Adrenal gland (tissue), 12 donors: ENCODE measurements around the gene MINDY3. TPM values are rescaled to one million over a fixed set of nuclear protein-coding genes. Genes with fewer than 3 reads are reported as not detected.
"Not testable (repeated sequence)": the region's sequence is repeated elsewhere in the genome, so short reads cannot be mapped to it uniquely, and the experiment has no call there.

Experiments used
- DNase-seq, 7 donors: peaks; one replicate each; pipeline ENCODE4 v3.0.0-alpha.2; 2019 to 2020
- H3K27ac ChIP-seq, 5 donors: fragments of 200-600 bp; sonication (generic) in 4 of 5; 1 replicate in 3 of 5; 2 replicates in 2 of 5; pipeline versions ENCODE4 v1.5.1 to v1.8.0; 2016 to 2020; ENCODE audit warnings: mild to moderate bottlenecking in 1 of 5
- H3K27me3 ChIP-seq: fragments of 200-600 bp; 2 replicates; pipeline ENCODE4 v1.8.0; 2021
- H3K36me3 ChIP-seq, 2 donors: fragments of 200-600 bp; replicated peaks in 1 of 2; 1 replicate in 1 of 2; 2 replicates in 1 of 2; pipeline versions ENCODE4 v1.5.1 to v1.8.0; 2018 to 2022
- H3K4me1 ChIP-seq, 2 donors: fragments of 200-600 bp; replicated peaks in 1 of 2; 1 replicate in 1 of 2; 2 replicates in 1 of 2; pipeline versions ENCODE4 v1.5.1 to v1.8.0; 2018 to 2021
- H3K4me3 ChIP-seq, 4 donors: fragments of 200-600 bp; sonication (generic) in 3 of 4; one replicate each; pipeline ENCODE4 v1.5.1; 2016 to 2018
- H3K9me3 ChIP-seq, 3 donors: fragments of 200-600 bp; sonication (generic) in 1 of 3; replicated peaks in 1 of 3; 1 replicate in 2 of 3; 2 replicates in 1 of 3; pipeline versions ENCODE4 v1.5.1 to v1.8.0; 2016 to 2021
- CTCF ChIP-seq, 6 experiments: fragments of 450-650 bp in 4 of 6; fragments of 200-600 bp in 2 of 6; sonication (generic) in 1 of 6; IDR thresholded peaks; 1 replicate in 5 of 6; 2 replicates in 1 of 6; pipeline versions ENCODE4 v1.5.1 to v1.8.0; 2016 to 2021; ENCODE audit warnings: antibody characterized with exemption in 6 of 6, mild to moderate bottlenecking in 2 of 6, moderate library complexity in 1 of 6
- POLR2A ChIP-seq, 2 donors: fragments of 450-650 bp; IDR thresholded peaks; one replicate each; pipeline ENCODE4 v1.6.1; 2017; ENCODE audit warnings: antibody characterized with exemption in 2 of 2, mild to moderate bottlenecking in 2 of 2, moderate library complexity in 1 of 2
- WGBS, 4 donors: extraction: QIAGEN DNeasy Blood & Tissue Kit in 2 of 4; methylation state at CpG; one replicate each; pipeline versions ENCODE4 v1.1.5 to v1.1.7; 2013 to 2017; 5-methylcytosine and 5-hydroxymethylcytosine counted together
- intact Hi-C, 2 donors: fragments of 100-400 bp; cut with DNase I; formaldehyde crosslinking; loops; one replicate each; pipeline versions ENCODE4 v1.14.1 to v1.15.0; 2022 to 2023
- polyA plus RNA-seq, 3 donors: library from polyadenylated mRNA; stranded (reverse); fragments of 200-250 nt in 2 of 3; fragments of 350-450 nt in 1 of 3; fragmentation: Illumina TruSeq in 1 of 3; extraction: RNeasy Lipid Tissue Mini Kit (QIAGEN cat#74804) in 1 of 3; gene quantifications; one replicate each; pipeline ENCODE4 v1.2.3, GENCODE V29; 2013 to 2014
- total RNA-seq, 9 donors: library from RNA; depleted of rRNA in 4 of 9; stranded (reverse); fragments of >200 nt in 4 of 9; fragments of 120-200 nt in 1 of 9; fragmentation: NEBNext Ultra II Directional in 1 of 9; extraction: Animal tissue kit (Norgen Biotek cat#: 25700) in 1 of 9; gene quantifications; one replicate each; pipeline versions ENCODE4 v1.1.0 to v1.2.4, GENCODE V29; 2013 to 2023
- donor health status: healthy with polysubstance abuse.
- donor health status: Bipolar disorder and iron deficiency.
- donor health status: DM: yes; HTN: yes; CAD: no.
- donor health status: DM: no; HTN: no; CAD: no.
- donor health status: DM: no; HTN: no; CAD: no.
- donor health status: DM: yes; HTN: yes; CAD: no.

The MINDY3 gene
- total and polyA plus RNA-seq, 12 donors = 16.7 to 40.3 (median 32.2) TPM

DNA sequence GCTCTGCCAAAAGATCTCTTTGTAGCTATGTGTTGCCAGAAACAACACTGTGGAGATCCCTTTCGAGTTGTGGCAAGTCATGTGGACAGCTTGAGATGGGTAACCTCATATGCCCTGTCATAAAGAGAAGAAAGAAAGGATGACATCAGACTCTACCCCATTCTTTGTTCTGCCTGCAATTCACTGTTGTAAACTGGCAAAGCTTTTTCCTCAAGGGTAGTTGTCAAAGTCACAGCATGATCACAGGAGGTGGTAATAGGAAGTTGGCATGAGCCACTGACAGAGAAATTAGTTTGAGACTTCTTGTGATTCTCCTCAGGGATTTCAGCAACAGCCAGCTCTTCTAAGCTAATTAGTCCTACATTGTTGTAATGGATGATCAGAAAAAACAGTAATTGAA, 19.4 kb upstream of the MINDY3 start:
- TF ChIP-seq POLR2A (IDR thresholded peaks at IDR 0.05) (no peak), CTCF (IDR thresholded peaks at IDR 0.05) (no peak)
- intact Hi-C loops = no loop called here
- Histone ChIP-seq H3K27me3 (no peaks in the 10 kb centered on the region), H3K27ac (no peak overlapping the region), H3K4me1 (no peaks in the 10 kb centered on the region), H3K4me3 (no peak overlapping the region), H3K9me3 (no peaks in the 10 kb centered on the region), H3K36me3 (no peaks in the 10 kb centered on the region)
- DNase-seq = no peak
- 10 to 35% (median 26%) methylated on average over 1 of the region's 1 CpG for WGBS, 4 donors

DNA sequence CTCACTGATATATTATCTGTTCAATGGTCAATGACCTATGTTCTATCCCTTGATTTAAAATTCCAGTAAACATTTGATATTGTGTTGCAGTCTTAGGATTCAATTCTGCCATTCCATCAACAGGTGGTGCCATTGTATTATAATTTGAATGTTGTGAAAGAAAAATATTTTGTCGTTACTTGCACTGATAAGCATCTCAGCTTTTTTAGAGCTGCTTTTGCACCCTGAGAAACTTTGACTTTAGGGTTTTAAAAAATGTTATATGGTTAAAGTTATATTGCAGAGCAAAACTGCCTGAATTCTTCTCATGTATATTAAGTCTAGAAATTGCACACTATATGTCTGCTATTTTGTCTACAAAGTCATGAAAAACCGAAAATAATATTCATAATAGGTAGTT, 18.8 kb upstream of the MINDY3 start:
- 41 to 44% (median 43%) methylated on average over 2 of the region's 2 CpGs for WGBS, 4 donors
- peak; percentile 33 to 70 (median 62) for TF ChIP-seq CTCF (IDR thresholded peaks at IDR 0.05)
- no peak for TF ChIP-seq POLR2A (IDR thresholded peaks at IDR 0.05)
- Histone ChIP-seq H3K9me3 (no peaks in the 10 kb centered on the region), H3K36me3 (no peaks in the 10 kb centered on the region), H3K27ac (no peak overlapping the region), H3K4me1 (no peaks in the 10 kb centered on the region), H3K4me3 (no peak overlapping the region), H3K27me3 (no peaks in the 10 kb centered on the region)
- peak in 1 of 7 donors; percentile 8 for DNase-seq
- intact Hi-C loops = no loop called here

DNA sequence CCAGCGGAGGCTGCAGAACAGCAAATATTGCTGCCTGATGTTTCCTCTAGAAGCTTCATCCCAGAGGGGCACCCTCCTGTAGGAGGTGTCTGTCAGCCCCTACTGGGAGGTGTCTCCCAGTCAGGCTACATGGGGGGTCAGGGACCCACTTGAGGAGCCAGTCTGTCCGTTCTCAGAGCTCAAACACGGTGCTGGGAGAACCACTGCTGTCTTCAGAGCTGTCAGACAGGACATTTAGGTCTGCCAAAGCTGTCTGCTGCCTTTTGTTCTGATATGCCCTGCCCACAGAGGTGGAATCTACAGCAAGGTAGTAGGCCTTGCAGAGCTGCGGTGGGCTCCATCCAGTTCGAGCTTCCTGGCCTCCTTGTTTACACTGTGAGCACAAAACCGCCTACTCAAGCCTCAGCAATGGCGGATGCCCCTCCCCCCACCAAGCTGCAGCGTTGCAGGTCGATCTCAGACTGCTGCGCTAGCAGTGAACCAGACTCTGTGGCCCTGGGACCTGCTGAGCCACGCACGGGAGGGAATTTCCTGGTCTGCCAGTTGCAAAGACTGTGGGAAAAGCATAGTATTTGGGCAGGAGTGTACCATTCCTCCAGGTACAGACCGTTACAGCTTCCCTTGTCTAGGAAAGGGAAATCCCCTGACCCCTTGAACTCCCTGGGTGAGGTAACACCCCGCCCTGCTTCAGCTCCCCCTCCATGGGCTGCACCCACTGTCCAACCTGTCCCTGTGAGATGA, 17.7 kb upstream of the MINDY3 start:
- no peaks in the 10 kb centered on the region for H3K4me1 ChIP-seq
- peaks cover 3% of the 10 kb centered on the region for H3K27me3 ChIP-seq
- WGBS, 4 donors = 48 to 59% (median 53%) methylated on average over 6 to 14 of the region's 14 CpGs
- no peaks in the 10 kb centered on the region for H3K9me3 ChIP-seq
- no peak overlapping the region for H3K27ac ChIP-seq
- no peak for DNase-seq
- intact Hi-C loops = no loop called here
- H3K36me3 ChIP-seq = no peaks in the 10 kb centered on the region
- no peak for TF ChIP-seq POLR2A (IDR thresholded peaks at IDR 0.05)
- H3K4me3 ChIP-seq = no peak overlapping the region

DNA sequence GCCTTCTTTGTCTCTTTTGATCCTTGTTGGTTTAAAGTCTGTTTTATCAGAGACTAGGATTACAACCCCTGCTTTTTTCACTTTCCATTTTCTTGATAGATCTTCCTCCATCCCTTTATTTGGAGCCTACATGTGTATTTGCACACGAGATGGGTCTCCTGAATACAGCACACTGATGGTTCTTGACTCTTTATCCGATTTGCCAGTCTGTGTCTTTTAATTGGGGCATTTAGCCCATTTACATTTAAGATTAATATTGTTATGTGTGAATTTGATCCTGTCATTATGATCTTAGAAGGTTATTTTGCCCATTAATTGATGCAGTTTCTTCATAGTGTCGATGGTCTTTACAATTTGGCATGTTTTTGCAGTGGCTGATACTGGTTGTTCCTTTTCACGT, 16.0 kb upstream of the MINDY3 start:
- intact Hi-C loops, H3K36me3 ChIP-seq, H3K27ac ChIP-seq, H3K4me1 ChIP-seq, H3K9me3 ChIP-seq, H3K27me3 ChIP-seq, H3K4me3 ChIP-seq, DNase-seq: not testable (repeated sequence)
- WGBS, 4 donors = 70 to 80% (median 71%) methylated on average over 4 of the region's 4 CpGs

DNA sequence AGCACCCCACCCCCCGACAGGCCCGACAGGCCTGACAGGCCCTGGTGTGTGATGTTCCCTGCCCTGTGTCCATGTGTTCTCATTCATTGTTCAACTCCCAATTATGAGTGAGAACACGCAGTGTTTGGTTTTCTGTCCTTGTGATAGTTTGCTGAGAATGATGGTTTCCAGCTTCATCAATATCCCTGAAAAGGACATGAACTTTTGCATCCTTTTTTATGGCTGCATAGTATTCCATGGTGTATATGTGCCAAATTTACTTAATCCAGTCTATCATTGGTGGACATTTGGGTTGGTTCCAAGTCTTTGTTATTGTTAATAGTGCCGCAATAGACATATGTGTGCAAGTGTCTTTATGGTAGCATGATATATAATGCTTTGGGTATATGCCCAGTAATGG, 12.3 kb upstream of the MINDY3 start:
- WGBS, 4 donors = 82 to 95% (median 90%) methylated on average over 4 of the region's 4 CpGs
- H3K4me1 ChIP-seq, intact Hi-C loops, H3K36me3 ChIP-seq, DNase-seq, H3K27ac ChIP-seq, H3K4me3 ChIP-seq, H3K9me3 ChIP-seq: not testable (repeated sequence)
- peaks cover 12% of the 10 kb centered on the region for H3K27me3 ChIP-seq

- Histone ChIP-seq H3K27me3 (peaks cover 12% of the 10 kb centered on the region), H3K27ac (no peak overlapping the region), H3K4me3 (no peak overlapping the region), H3K36me3 (no peaks in the 10 kb centered on the region), H3K4me1 (no peaks in the 10 kb centered on the region), H3K9me3 (no peaks in the 10 kb centered on the region)
- WGBS, 4 donors = 73 to 88% (median 84%) methylated on average over 1 of the region's 1 CpG
- DNase-seq = no peak
- intact Hi-C loops = no loop called here
- TF ChIP-seq POLR2A (IDR thresholded peaks at IDR 0.05) = no peak
- TF ChIP-seq CTCF (IDR thresholded peaks at IDR 0.05) = no peak
These were observed 11.5 kb upstream of the MINDY3 start for GRCh38 chr10:15871823-15872222.
